ENCODE data around the gene KIF4A. TPM values are rescaled to one million over a fixed set of nuclear protein-coding genes. Genes with fewer than 3 reads are reported as not detected.

KIF4A gene
- total RNA-seq, 1 donor from 2014 or later = 0.86 TPM

DNA sequence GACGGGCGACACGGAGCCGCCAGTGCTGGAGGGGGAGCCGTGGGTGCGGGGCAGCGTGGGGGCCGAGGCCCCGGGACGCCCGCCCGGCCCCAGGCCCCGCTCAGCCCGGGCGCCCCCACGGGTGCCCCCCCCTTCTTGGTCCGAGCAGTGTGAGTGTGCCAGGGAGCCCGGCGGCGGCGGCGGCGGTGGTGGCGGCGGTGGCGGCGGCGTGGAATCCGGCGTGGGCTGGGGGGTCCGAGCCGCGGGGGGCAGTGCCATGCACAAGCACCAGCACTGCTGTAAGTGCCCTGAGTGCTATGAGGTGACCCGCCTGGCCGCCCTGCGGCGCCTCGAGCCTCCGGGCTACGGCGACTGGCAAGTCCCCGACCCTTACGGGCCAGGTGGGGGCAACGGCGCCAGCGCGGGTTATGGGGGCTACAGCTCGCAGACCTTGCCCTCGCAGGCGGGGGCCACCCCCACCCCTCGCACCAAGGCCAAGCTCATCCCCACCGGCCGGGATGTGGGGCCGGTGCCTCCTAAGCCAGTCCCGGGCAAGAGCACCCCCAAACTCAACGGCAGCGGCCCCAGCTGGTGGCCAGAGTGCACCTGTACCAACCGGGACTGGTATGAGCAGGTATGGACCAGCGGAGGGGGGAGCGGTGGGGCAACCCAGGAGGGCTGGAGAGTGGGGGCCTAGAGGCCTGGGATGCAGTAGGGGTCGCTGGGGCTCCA lies 155.2 kb downstream of the KIF4A start:
- Histone ChIP-seq H3K36me3 (no peaks in the 10 kb centered on the region), H3K27me3 (ENCODE audit: low read depth) (peaks cover 18% of the 10 kb centered on the region), H3K27ac (no peak overlapping the region), H3K9me3 (no peaks in the 10 kb centered on the region), H3K4me3 (peak overlapping the region; percentile 19), H3K4me1 (peaks cover 3% of the 10 kb centered on the region)
- intact Hi-C loops (cut with DNase I) = no loop called here
- ATAC-seq (peak; percentile 11 to 31), DNase-seq (no peak)
- TF ChIP-seq, protein P1, sequence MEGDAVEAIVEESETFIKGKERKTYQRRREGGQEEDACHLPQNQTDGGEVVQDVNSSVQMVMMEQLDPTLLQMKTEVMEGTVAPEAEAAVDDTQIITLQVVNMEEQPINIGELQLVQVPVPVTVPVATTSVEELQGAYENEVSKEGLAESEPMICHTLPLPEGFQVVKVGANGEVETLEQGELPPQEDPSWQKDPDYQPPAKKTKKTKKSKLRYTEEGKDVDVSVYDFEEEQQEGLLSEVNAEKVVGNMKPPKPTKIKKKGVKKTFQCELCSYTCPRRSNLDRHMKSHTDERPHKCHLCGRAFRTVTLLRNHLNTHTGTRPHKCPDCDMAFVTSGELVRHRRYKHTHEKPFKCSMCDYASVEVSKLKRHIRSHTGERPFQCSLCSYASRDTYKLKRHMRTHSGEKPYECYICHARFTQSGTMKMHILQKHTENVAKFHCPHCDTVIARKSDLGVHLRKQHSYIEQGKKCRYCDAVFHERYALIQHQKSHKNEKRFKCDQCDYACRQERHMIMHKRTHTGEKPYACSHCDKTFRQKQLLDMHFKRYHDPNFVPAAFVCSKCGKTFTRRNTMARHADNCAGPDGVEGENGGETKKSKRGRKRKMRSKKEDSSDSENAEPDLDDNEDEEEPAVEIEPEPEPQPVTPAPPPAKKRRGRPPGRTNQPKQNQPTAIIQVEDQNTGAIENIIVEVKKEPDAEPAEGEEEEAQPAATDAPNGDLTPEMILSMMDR (IDR thresholded peaks at IDR 0.05) = no peak

DNA sequence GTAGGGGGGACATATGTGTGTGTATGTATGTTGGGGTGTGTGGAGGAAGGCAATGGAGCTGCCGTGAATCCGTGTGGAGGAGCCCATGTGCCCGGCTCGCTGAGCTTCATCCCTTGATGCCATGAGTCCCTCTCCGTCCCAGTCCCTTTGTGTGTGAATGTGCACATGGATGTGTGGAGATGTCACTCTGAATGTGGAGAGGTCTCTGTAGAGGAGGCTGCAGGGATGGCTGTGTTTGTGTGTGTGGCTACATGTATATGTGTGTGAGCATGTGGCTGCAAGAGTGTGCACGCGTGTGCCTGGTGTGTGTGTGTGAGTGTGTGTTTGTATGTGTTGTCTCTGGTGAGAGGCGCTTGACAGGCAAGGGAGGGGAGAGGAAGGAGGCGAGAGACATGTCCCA lies 156.0 kb downstream of the KIF4A start:
- DNase-seq (no peak), ATAC-seq (no peak)
- Histone ChIP-seq H3K4me3 (no peak overlapping the region), H3K9me3 (no peaks in the 10 kb centered on the region), H3K27me3 (ENCODE audit: low read depth) (peaks cover 18% of the 10 kb centered on the region), H3K27ac (no peak overlapping the region), H3K36me3 (no peaks in the 10 kb centered on the region), H3K4me1 (peaks cover 3% of the 10 kb centered on the region)
- intact Hi-C loops (cut with DNase I) = no loop called here
- TF ChIP-seq, protein P1 (IDR thresholded peaks at IDR 0.05) = no peak

DNA sequence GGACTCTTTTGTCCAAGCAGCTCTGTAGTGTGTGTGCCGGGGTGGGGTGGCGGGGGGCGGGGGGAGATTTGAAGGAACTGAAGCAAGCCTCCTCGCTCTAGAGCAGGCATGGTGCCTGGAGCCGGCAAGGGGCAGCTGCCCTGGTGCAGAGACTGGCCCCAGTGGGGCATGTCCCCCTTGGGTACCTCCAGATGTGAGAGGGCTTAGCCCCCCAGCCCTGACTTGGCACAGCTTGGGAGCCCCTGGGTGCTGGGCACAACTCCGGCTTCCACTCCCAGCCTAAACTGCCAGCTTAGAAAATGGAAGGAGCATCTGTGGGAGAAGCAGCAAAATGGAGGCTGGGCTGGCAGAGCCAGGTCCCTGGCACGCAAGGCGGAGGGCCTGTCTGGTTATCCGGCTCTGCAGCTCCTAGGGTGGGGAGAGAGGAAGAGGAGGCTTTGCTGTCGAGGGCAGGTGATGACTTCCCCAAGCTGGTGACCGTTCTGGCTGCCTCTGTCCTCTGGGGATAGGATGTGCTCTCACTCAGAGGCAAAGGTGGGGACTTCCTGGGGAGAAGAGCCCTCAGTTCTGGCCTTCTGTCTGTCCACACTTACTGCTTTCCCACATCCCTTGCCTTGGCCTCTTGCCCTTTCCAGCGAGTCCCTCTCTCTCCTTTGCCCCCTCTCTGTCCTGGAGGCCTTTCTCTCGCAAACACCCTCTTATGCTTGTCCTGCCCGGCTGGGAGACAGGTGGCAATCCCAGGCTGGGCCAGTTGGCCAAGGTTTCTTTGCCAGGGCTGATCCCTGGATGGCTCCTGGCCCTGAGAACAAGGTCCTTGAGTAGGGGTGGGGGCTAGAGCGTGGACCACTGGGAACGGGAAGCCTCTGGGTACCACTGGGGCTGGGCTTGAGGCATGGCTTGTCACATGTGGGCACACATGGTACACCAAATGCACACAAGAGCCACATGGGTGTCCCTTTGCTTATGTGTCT lies 156.8 kb downstream of the KIF4A start:
- no peak overlapping the region for H3K27ac ChIP-seq
- H3K36me3 ChIP-seq = no peaks in the 10 kb centered on the region
- H3K4me1 ChIP-seq = peaks cover 3% of the 10 kb centered on the region
- intact Hi-C loops (cut with DNase I) = no loop called here
- H3K9me3 ChIP-seq = no peaks in the 10 kb centered on the region
- peaks cover 18% of the 10 kb centered on the region for H3K27me3 ChIP-seq (ENCODE audit: low read depth)
- no peak for ATAC-seq
- no peak overlapping the region for H3K4me3 ChIP-seq
- TF ChIP-seq, protein P1 (IDR thresholded peaks at IDR 0.05) = no peak
- no peak for DNase-seq

DNA sequence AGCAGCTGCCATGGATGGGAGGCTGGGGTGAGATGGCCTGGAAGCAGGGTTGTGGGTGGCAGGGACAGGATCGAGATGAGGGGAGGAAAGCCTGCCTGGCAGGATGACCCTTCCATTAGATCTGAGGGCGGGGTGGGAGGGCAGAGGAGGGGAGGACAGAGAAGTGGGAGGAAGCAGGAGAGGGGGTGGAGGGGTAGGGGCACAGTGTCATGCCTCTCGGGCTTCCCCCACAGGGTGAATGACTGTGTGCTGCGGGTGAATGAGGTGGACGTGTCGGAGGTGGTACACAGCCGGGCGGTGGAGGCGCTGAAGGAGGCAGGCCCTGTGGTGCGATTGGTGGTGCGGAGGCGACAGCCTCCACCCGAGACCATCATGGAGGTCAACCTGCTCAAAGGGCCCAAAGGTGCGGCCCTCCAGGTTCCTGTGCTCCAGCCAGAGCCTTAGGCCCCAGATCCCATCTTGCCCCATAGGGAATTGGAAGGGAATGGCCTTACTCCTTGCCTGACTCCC lies 159.6 kb downstream of the KIF4A start:
- no peak overlapping the region for H3K4me3 ChIP-seq
- peaks cover 11% of the 10 kb centered on the region for H3K27me3 ChIP-seq (ENCODE audit: low read depth)
- H3K27ac ChIP-seq = no peak overlapping the region
- H3K4me1 ChIP-seq = peaks cover 3% of the 10 kb centered on the region
- intact Hi-C loops (cut with DNase I) = no loop called here
- no peak for DNase-seq
- no peaks in the 10 kb centered on the region for H3K9me3 ChIP-seq
- no peaks in the 10 kb centered on the region for H3K36me3 ChIP-seq
- TF ChIP-seq, protein P1 (IDR thresholded peaks at IDR 0.05) = no peak
- no peak for ATAC-seq

DNA sequence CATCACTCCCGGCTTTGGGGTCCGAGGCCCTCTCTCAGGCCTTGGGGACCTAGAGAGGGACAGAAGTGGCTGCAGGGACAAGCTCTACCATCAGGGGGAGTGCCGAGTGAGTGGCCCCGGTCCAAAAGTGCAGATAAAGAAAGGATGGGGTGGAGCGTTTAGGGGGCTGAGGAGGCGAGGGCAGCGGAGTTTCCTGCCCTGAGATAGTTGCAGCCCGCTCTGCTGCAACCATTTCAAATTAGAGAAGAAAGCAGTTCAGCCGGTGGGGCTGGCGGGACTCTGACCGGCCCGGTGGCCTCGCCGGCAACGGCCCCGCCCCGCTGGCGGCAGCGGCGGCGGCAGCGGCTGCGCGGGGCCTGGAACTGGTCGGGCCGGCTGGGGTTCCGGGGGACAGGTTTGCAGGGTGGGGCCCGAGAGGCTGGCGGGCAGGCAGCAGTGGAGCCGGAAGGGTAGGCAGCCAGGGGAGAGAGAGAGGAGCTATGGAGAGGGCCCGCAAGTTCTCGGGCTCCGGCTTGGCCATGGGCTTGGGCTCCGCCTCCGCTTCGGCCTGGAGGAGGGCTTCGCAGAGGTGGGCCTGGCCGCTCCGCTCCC lies 162.3 kb downstream of the KIF4A start:
- Histone ChIP-seq H3K36me3 (no peaks in the 10 kb centered on the region), H3K9me3 (no peaks in the 10 kb centered on the region), H3K4me3 (peak overlapping the region; percentile 59), H3K4me1 (no peaks in the 10 kb centered on the region), H3K27ac (peak overlapping the region; percentile 65), H3K27me3 (ENCODE audit: low read depth) (no peaks in the 10 kb centered on the region)
- DNase-seq (peak; percentile 60), ATAC-seq (peak; percentile 52 to 56)
- intact Hi-C loops (cut with DNase I) = no loop called here
- TF ChIP-seq, protein P1 (IDR thresholded peaks at IDR 0.05) = peak; percentile 59
